Measurements from ENCODE around the gene STK38. TPM values are rescaled to one million over a fixed set of nuclear protein-coding genes. Genes with fewer than 3 reads are reported as not detected.

Gene STK38
- total and polyA plus RNA-seq, 2 of the 13 experiments (the other 11 are each of a cell fraction or from before 2014, with no cell fraction given), result 10.3 to 20.7 TPM

- TF ChIP-seq, protein P1, sequence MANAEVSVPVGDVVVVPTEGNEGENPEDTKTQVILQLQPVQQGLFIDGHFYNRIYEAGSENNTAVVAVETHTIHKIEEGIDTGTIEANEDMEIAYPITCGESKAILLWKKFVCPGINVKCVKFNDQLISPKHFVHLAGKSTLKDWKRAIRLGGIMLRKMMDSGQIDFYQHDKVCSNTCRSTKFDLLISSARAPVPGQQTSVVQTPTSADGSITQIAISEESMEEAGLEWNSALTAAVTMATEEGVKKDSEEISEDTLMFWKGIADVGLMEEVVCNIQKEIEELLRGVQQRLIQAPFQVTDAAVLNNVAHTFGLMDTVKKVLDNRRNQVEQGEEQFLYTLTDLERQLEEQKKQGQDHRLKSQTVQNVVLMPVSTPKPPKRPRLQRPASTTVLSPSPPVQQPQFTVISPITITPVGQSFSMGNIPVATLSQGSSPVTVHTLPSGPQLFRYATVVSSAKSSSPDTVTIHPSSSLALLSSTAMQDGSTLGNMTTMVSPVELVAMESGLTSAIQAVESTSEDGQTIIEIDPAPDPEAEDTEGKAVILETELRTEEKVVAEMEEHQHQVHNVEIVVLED (CRISPR knock-in tag; IDR thresholded peaks at IDR 0.05; ENCODE audit: borderline replicate concordance), result peak; percentile 94
- TF ChIP-seq STAT5B (CRISPR knock-in tag; IDR thresholded peaks at IDR 0.05) (no peak), ZNF296 (CRISPR knock-in tag; conservative IDR thresholded peaks at IDR 0.05) (no peak; the same call in 1 of the 2 replicates), ZBTB42 (CRISPR knock-in tag; IDR thresholded peaks at IDR 0.05) (no peak), ZC3H13 (CRISPR knock-in tag; IDR thresholded peaks at IDR 0.05) (peak; percentile 85), SRF (IDR thresholded peaks at IDR 0.05; ENCODE audit: low read depth, low read length) (no peak), GTF3A (CRISPR knock-in tag; conservative IDR thresholded peaks at IDR 0.05) (peak; percentile 76; the same call in 1 of the 2 replicates), ZNF549 (CRISPR knock-in tag; IDR thresholded peaks at IDR 0.05) (0 out of 2 replicates have a peak, but pooled peaks have one; percentile 63), KLF15 (CRISPR knock-in tag; IDR thresholded peaks at IDR 0.05; ENCODE audit: borderline replicate concordance) (no peak; the same call in 1 of the 2 replicates), PAWR (CRISPR knock-in tag; IDR thresholded peaks at IDR 0.05; ENCODE audit: borderline replicate concordance) (no peak), KMT2A (CRISPR knock-in tag; IDR thresholded peaks at IDR 0.05) (peak; percentile 42; the same call in 1 of the 2 replicates), PHF21A (CRISPR knock-in tag; IDR thresholded peaks at IDR 0.05) (peak; percentile 80), NR1H2 (CRISPR knock-in tag; IDR thresholded peaks at IDR 0.05; ENCODE audit: borderline replicate concordance, low read depth) (no peak), MIER2 (CRISPR knock-in tag; IDR thresholded peaks at IDR 0.05) (peak; percentile 55), TIGD3 (CRISPR knock-in tag; IDR thresholded peaks at IDR 0.05; ENCODE audit: borderline replicate concordance) (peak; percentile 82; the same call in 1 of the 2 replicates), ONECUT2 (CRISPR knock-in tag; IDR thresholded peaks at IDR 0.05) (no peak), ZNF34 (CRISPR knock-in tag; IDR thresholded peaks at IDR 0.05; ENCODE audit: borderline replicate concordance) (peak; percentile 24; the same call in 1 of the 2 replicates), ZNF781 (CRISPR knock-in tag; IDR thresholded peaks at IDR 0.05; ENCODE audit: borderline replicate concordance, not compliant biosample characterization) (peak; percentile 98), JARID2 (CRISPR knock-in tag; IDR thresholded peaks at IDR 0.05; ENCODE audit: insufficient replicate concordance) (peak; percentile 99)
- TF ChIP-seq, protein P2, sequence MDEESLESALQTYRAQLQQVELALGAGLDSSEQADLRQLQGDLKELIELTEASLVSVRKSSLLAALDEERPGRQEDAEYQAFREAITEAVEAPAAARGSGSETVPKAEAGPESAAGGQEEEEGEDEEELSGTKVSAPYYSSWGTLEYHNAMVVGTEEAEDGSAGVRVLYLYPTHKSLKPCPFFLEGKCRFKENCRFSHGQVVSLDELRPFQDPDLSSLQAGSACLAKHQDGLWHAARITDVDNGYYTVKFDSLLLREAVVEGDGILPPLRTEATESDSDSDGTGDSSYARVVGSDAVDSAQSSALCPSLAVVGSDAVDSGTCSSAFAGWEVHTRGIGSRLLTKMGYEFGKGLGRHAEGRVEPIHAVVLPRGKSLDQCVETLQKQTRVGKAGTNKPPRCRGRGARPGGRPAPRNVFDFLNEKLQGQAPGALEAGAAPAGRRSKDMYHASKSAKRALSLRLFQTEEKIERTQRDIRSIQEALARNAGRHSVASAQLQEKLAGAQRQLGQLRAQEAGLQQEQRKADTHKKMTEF (CRISPR knock-in tag; IDR thresholded peaks at IDR 0.05), result peak; percentile 97
- TF ChIP-seq, protein P3, sequence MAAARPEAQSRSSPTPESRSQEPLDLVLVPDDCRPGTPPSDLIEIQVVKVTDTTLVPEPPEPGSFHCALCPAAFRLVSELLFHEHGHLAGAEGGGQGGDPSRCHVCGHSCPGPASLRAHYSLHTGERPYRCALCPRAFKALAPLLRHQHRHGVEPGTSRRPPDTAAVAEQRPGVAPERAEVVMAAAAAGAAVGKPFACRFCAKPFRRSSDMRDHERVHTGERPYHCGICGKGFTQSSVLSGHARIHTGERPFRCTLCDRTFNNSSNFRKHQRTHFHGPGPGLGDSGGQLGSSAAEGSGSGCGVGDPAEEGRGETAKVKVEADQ (CRISPR knock-in tag; IDR thresholded peaks at IDR 0.05; ENCODE audit: borderline replicate concordance), result no peak
- TF ChIP-seq, protein P4, sequence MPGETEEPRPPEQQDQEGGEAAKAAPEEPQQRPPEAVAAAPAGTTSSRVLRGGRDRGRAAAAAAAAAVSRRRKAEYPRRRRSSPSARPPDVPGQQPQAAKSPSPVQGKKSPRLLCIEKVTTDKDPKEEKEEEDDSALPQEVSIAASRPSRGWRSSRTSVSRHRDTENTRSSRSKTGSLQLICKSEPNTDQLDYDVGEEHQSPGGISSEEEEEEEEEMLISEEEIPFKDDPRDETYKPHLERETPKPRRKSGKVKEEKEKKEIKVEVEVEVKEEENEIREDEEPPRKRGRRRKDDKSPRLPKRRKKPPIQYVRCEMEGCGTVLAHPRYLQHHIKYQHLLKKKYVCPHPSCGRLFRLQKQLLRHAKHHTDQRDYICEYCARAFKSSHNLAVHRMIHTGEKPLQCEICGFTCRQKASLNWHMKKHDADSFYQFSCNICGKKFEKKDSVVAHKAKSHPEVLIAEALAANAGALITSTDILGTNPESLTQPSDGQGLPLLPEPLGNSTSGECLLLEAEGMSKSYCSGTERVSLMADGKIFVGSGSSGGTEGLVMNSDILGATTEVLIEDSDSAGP (CRISPR knock-in tag; IDR thresholded peaks at IDR 0.05; ENCODE audit: borderline replicate concordance), result peak; percentile 90
Measured at GRCh38 chr6:36594029-36594815, 46.9 kb upstream of the STK38 start, which contains the start of gene SRSF3 (continued).
